Ovary (tissue), 3 donors: Measurements from ENCODE around the gene ZNF17.

Experiments
- POLR2A ChIP-seq: fragments of 450-650 bp; IDR thresholded peaks from one replicate; pipeline ENCODE4 v1.6.1; 2017; ENCODE audit warnings: antibody characterized with exemption, mild to moderate bottlenecking, moderate library complexity
- TF ChIP-seq, protein P1 (sequence below), 3 donors: fragments of 450-650 bp in 2 of 3; fragments of 200-600 bp in 1 of 3; IDR thresholded peaks; one replicate each; pipeline versions ENCODE4 v1.5.1 to v1.8.0; 2016 to 2022; ENCODE audit warnings: antibody characterized with exemption in 3 of 3, mild to moderate bottlenecking in 1 of 3
- donor health status: DM: no; HTN: no; CAD: no.

DNA sequence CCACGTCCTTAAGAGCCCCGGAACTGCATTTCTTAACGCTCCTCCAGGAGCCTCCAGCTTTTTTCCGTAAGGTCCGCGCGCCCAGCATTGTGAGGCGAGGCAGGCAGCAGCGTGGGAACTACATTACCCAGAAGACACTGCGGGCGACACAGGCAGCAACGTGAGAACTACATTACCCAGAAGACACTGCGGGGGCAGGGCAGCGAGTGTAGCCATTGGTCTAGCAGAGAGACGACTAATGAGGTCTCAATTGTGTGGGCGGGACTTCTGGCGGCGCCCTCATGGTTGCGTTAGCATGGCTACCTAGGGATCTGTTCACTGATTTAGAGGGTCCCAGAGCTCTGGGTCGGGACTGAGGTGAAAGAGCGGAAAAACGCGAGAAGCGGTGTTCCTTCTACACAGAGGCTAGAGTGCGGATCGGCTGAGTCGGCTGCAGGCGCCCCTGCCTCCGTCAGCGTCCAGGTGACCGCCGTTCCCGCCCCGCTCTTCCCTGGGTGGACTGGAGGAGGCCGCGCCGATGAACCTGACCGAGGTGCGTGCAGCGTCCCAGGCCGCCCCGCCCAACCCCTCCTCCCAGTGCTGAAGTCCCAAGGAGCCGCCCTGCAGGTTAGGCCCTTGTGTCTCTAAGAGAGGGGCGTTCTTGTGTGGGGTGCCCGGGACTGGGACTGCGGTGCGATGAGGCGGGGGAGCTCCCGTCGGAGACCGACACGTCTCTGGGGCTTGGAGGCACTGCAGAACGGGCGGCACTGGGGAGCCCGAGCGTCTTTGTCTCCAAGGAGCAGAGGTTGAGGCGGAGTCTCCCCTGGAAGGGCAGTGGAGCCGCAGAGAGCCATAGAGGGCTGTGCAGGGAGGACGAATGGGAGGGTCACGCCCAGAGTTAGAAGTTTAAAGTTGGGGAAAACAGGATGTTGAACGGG, 24.4 kb downstream of the ZNF17 start, which contains the start of gene ZNF749:
- TF ChIP-seq, protein P1, sequence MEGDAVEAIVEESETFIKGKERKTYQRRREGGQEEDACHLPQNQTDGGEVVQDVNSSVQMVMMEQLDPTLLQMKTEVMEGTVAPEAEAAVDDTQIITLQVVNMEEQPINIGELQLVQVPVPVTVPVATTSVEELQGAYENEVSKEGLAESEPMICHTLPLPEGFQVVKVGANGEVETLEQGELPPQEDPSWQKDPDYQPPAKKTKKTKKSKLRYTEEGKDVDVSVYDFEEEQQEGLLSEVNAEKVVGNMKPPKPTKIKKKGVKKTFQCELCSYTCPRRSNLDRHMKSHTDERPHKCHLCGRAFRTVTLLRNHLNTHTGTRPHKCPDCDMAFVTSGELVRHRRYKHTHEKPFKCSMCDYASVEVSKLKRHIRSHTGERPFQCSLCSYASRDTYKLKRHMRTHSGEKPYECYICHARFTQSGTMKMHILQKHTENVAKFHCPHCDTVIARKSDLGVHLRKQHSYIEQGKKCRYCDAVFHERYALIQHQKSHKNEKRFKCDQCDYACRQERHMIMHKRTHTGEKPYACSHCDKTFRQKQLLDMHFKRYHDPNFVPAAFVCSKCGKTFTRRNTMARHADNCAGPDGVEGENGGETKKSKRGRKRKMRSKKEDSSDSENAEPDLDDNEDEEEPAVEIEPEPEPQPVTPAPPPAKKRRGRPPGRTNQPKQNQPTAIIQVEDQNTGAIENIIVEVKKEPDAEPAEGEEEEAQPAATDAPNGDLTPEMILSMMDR (IDR thresholded peaks at IDR 0.05): no peak
- TF ChIP-seq POLR2A: no peak
